Measurements from ENCODE around the gene CAMKK2. TPM values are rescaled to one million over a fixed set of nuclear protein-coding genes. Genes with fewer than 3 reads are reported as not detected.

Gene CAMKK2
- total and polyA plus RNA-seq, 9 of the 15 experiments (the other 6 are each of a cell fraction or from before 2014, with no cell fraction given), result 4.3 to 32.0 (median 18.2) TPM

GRCh38 chr12:121296618-121297434, at the start of gene CAMKK2 (continued):
- TF ChIP-seq CBX3 (IDR thresholded peaks at IDR 0.05; ENCODE audit: borderline replicate concordance in 1 of 2, low read length in 2 of 2) (no peak), GABPB1 (CRISPR knock-in tag; IDR thresholded peaks at IDR 0.05) (no peak; the same call in none of the 2 replicates), PTRF (tag; IDR thresholded peaks at IDR 0.05) (no peak), GABPB2 (CRISPR knock-in tag; conservative IDR thresholded peaks at IDR 0.05) (no peak), HDAC3 (IDR thresholded peaks at IDR 0.05; ENCODE audit: borderline replicate concordance, partially characterized antibody) (no peak), RBM22 (IDR thresholded peaks at IDR 0.05; ENCODE audit: low read depth, low read length, poor library complexity, severe bottlenecking) (no peak), SNRNP70 (optimal IDR thresholded peaks at IDR 0.05; ENCODE audit: low read depth, low read length) (no peak), ZNF766 (CRISPR knock-in tag; conservative IDR thresholded peaks at IDR 0.05) (peak; percentile 84; the same call in 1 of the 2 replicates), ZNF311 (CRISPR knock-in tag; IDR thresholded peaks at IDR 0.05) (no peak), JUND (IDR thresholded peaks at IDR 0.05; ENCODE audit: borderline replicate concordance, low read depth, low read length) (no peak), JUND (tag; IDR thresholded peaks at IDR 0.05; ENCODE audit: borderline replicate concordance, low read depth, low read length) (no peak), ATF1 (CRISPR knock-in tag; IDR thresholded peaks at IDR 0.05) (no peak), ATF1 (tag; IDR thresholded peaks at IDR 0.05) (no peak), ZNF197 (CRISPR knock-in tag; IDR thresholded peaks at IDR 0.05; ENCODE audit: low read depth) (peak; percentile 85; the same call in 1 of the 2 replicates), MEIS2 (IDR thresholded peaks at IDR 0.05; ENCODE audit: partially characterized antibody) (no peak), ZNF584 (CRISPR knock-in tag; IDR thresholded peaks at IDR 0.05; ENCODE audit: low read depth) (no peak; the same call in 1 of the 2 replicates), CREM (IDR thresholded peaks at IDR 0.05; ENCODE audit: low read depth) (peak; percentile 3; the same call in 1 of the 2 replicates), ZBTB8A (IDR thresholded peaks at IDR 0.05; ENCODE audit: partially characterized antibody) (no peak), ZNF77 (CRISPR knock-in tag; IDR thresholded peaks at IDR 0.05) (no peak), ZBTB17 (CRISPR knock-in tag; IDR thresholded peaks at IDR 0.05) (no peak; the same call in 1 of the 2 replicates), ZNF408 (CRISPR knock-in tag; IDR thresholded peaks at IDR 0.05; ENCODE audit: low read depth) (no peak), ASH1L (IDR thresholded peaks at IDR 0.05; ENCODE audit: borderline replicate concordance, low read depth, partially characterized antibody) (peak; percentile 34), CC2D1A (IDR thresholded peaks at IDR 0.05) (no peak), KDM2B (CRISPR knock-in tag; IDR thresholded peaks at IDR 0.05) (peak; percentile 60; the same call in 1 of the 2 replicates), CBX2 (IDR thresholded peaks at IDR 0.05; ENCODE audit: insufficient read depth, low read length, poor library complexity, severe bottlenecking) (no peak), SIX5 (IDR thresholded peaks at IDR 0.05; ENCODE audit: borderline replicate concordance in 1 of 2, insufficient read depth in 1 of 2, low read depth in 1 of 2, low read length in 2 of 2) (no peak)
- TF ChIP-seq, protein P1, sequence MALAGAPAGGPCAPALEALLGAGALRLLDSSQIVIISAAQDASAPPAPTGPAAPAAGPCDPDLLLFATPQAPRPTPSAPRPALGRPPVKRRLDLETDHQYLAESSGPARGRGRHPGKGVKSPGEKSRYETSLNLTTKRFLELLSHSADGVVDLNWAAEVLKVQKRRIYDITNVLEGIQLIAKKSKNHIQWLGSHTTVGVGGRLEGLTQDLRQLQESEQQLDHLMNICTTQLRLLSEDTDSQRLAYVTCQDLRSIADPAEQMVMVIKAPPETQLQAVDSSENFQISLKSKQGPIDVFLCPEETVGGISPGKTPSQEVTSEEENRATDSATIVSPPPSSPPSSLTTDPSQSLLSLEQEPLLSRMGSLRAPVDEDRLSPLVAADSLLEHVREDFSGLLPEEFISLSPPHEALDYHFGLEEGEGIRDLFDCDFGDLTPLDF (CRISPR knock-in tag; IDR thresholded peaks at IDR 0.05), result peak; percentile 64; the same call in 1 of the 2 replicates
- TF ChIP-seq, protein P2, sequence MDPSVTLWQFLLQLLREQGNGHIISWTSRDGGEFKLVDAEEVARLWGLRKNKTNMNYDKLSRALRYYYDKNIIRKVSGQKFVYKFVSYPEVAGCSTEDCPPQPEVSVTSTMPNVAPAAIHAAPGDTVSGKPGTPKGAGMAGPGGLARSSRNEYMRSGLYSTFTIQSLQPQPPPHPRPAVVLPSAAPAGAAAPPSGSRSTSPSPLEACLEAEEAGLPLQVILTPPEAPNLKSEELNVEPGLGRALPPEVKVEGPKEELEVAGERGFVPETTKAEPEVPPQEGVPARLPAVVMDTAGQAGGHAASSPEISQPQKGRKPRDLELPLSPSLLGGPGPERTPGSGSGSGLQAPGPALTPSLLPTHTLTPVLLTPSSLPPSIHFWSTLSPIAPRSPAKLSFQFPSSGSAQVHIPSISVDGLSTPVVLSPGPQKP (CRISPR knock-in tag; IDR thresholded peaks at IDR 0.05), result no peak

Measured in K562 (cell line).